ENCODE results near the gene MT1A. TPM values are rescaled to one million over a fixed set of nuclear protein-coding genes. Genes with fewer than 3 reads are reported as not detected.
A peak's percentile ranks its signal among the peaks of the same experiment; 100 is the strongest.

Gene MT1A
- total and polyA plus RNA-seq, 9 donors, result 1.3 to 61.0 (median 7.4) TPM; not detected in 1

- no peak overlapping the region for H3K4me3 ChIP-seq
- no peak overlapping the region for H3K27ac ChIP-seq
- DNase-seq, result no peak
- intact Hi-C loops (cut with DNase I), result no loop called here
- no peaks in the 10 kb centered on the region for H3K36me3 ChIP-seq
- H3K27me3 ChIP-seq, result no peaks in the 10 kb centered on the region
- H3K4me1 ChIP-seq (ENCODE audit: insufficient read depth), result peaks cover 11% of the 10 kb centered on the region
- 79 to 91% (median 87%) methylated on average over 1 of the region's 1 CpG for WGBS, 3 donors
- TF ChIP-seq EP300 (IDR thresholded peaks at IDR 0.05), result no peak
- TF ChIP-seq POLR2A (IDR thresholded peaks at IDR 0.05), result no peak
- no peak for TF ChIP-seq CTCF (IDR thresholded peaks at IDR 0.05)
- H3K9me3 ChIP-seq, result no peaks in the 10 kb centered on the region
These were observed 1.6 kb downstream of the MT1A start for GRCh38 chr16:56640076-56640475.

- no peak for DNase-seq
- H3K27me3 ChIP-seq, result no peaks in the 10 kb centered on the region
- intact Hi-C loops (cut with DNase I), result no loop called here
- H3K9me3 ChIP-seq, result no peaks in the 10 kb centered on the region
- 94 to 100% (median 98%) methylated on average over 2 of the region's 2 CpGs for WGBS, 3 donors
- peaks cover 9% of the 10 kb centered on the region for H3K4me1 ChIP-seq (ENCODE audit: insufficient read depth)
- no peak overlapping the region for H3K4me3 ChIP-seq
- no peak overlapping the region for H3K27ac ChIP-seq
- no peaks in the 10 kb centered on the region for H3K36me3 ChIP-seq
- TF ChIP-seq CTCF (IDR thresholded peaks at IDR 0.05) (no peak), EP300 (IDR thresholded peaks at IDR 0.05) (no peak), POLR2A (IDR thresholded peaks at IDR 0.05) (no peak)
These were observed 2.7 kb downstream of the MT1A start for GRCh38 chr16:56641166-56641565.

GRCh38 chr16:56643080-56643778 lies 4.8 kb downstream of the MT1A start:
- intact Hi-C loops (cut with DNase I), result no loop called here
- no peaks in the 10 kb centered on the region for H3K27me3 ChIP-seq
- DNase-seq, result peak in 3 of 5 donors; percentile 51 to 73 (median 57)
- H3K9me3 ChIP-seq, result no peaks in the 10 kb centered on the region
- peak; percentile 82 for TF ChIP-seq EP300 (IDR thresholded peaks at IDR 0.05)
- TF ChIP-seq CTCF (IDR thresholded peaks at IDR 0.05), result peak in 2 of 3 donors; percentile 23 to 26
- no peak for TF ChIP-seq POLR2A (IDR thresholded peaks at IDR 0.05)
- peak overlapping the region; percentile 2 for H3K4me3 ChIP-seq
- H3K36me3 ChIP-seq, result no peaks in the 10 kb centered on the region
- no peak overlapping the region for H3K27ac ChIP-seq
- 2 to 5% (median 4%) methylated on average over 29 to 42 of the region's 42 CpGs for WGBS, 3 donors
- peaks cover 6% of the 10 kb centered on the region for H3K4me1 ChIP-seq (ENCODE audit: insufficient read depth)

GRCh38 chr16:56643833-56644232 lies 5.4 kb downstream of the MT1A start:
- TF ChIP-seq EP300 (IDR thresholded peaks at IDR 0.05) (no peak), POLR2A (IDR thresholded peaks at IDR 0.05) (no peak), CTCF (IDR thresholded peaks at IDR 0.05) (no peak)
- no peaks in the 10 kb centered on the region for H3K9me3 ChIP-seq
- no peak overlapping the region for H3K27ac ChIP-seq
- 25 to 41% (median 37%) methylated on average over 5 of the region's 5 CpGs for WGBS, 3 donors
- intact Hi-C loops (cut with DNase I), result loop anchor here in 1 of 4 donors (1.0 kb wide), 1 partner anchor 34 kb away; no protein-coding TSS in a partner anchor
- no peak overlapping the region for H3K4me3 ChIP-seq
- no peak for DNase-seq
- H3K36me3 ChIP-seq, result no peaks in the 10 kb centered on the region
- no peaks in the 10 kb centered on the region for H3K27me3 ChIP-seq
- H3K4me1 ChIP-seq (ENCODE audit: insufficient read depth), result peaks cover 3% of the 10 kb centered on the region

Data from ovary (tissue), 9 donors.